IMR-90 (cell line): ENCODE data around the gene MAGI2.

ENCODE experiments used
- TF ChIP-seq, protein P1 (sequence below): fragments of 150-350 bp; IDR thresholded peaks from 2 replicates; pipeline ENCODE4 v1.6.1; 2017; ENCODE audit warnings: mild to moderate bottlenecking, antibody characterized with exemption, low read length, low read depth
- TF ChIP-seq, protein P2 (sequence below): conservative IDR thresholded peaks from 2 replicates; pipeline ENCODE4 v1.5.1; 2012; ENCODE audit warnings: mild to moderate bottlenecking, low read depth, low read length, improper control_type of control experiment
- TF ChIP-seq, protein P3 (sequence below): fragments of 150-350 bp; IDR thresholded peaks from 2 replicates; pipeline ENCODE4 v1.6.1; 2016; ENCODE audit warnings: low read depth, mild to moderate bottlenecking, low read length, moderate library complexity, borderline replicate concordance

DNA sequence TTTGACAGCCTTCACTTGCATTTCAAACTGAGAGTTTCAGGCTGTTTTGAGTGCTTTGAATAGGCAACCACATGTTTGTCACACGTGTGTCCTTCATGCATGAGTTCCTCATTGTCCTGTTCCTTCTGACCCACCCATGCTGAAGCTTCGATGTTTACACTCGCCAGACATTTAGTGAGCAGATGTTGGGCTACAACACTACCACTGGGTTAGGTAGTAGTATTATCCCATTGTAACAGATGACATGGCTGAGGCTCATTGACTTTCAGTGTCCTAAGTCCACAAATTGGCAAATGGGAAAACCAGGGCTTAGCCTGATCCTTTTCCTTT, 1198.8 kb downstream of the MAGI2 start:
- TF ChIP-seq, protein P1, sequence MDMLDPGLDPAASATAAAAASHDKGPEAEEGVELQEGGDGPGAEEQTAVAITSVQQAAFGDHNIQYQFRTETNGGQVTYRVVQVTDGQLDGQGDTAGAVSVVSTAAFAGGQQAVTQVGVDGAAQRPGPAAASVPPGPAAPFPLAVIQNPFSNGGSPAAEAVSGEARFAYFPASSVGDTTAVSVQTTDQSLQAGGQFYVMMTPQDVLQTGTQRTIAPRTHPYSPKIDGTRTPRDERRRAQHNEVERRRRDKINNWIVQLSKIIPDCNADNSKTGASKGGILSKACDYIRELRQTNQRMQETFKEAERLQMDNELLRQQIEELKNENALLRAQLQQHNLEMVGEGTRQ = no peak
- TF ChIP-seq, protein P2, sequence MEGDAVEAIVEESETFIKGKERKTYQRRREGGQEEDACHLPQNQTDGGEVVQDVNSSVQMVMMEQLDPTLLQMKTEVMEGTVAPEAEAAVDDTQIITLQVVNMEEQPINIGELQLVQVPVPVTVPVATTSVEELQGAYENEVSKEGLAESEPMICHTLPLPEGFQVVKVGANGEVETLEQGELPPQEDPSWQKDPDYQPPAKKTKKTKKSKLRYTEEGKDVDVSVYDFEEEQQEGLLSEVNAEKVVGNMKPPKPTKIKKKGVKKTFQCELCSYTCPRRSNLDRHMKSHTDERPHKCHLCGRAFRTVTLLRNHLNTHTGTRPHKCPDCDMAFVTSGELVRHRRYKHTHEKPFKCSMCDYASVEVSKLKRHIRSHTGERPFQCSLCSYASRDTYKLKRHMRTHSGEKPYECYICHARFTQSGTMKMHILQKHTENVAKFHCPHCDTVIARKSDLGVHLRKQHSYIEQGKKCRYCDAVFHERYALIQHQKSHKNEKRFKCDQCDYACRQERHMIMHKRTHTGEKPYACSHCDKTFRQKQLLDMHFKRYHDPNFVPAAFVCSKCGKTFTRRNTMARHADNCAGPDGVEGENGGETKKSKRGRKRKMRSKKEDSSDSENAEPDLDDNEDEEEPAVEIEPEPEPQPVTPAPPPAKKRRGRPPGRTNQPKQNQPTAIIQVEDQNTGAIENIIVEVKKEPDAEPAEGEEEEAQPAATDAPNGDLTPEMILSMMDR = no peak
- TF ChIP-seq, protein P3, sequence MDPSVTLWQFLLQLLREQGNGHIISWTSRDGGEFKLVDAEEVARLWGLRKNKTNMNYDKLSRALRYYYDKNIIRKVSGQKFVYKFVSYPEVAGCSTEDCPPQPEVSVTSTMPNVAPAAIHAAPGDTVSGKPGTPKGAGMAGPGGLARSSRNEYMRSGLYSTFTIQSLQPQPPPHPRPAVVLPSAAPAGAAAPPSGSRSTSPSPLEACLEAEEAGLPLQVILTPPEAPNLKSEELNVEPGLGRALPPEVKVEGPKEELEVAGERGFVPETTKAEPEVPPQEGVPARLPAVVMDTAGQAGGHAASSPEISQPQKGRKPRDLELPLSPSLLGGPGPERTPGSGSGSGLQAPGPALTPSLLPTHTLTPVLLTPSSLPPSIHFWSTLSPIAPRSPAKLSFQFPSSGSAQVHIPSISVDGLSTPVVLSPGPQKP = no peak
